Measurements from ENCODE around the gene SMIM20.

SMIM20 gene

DNA sequence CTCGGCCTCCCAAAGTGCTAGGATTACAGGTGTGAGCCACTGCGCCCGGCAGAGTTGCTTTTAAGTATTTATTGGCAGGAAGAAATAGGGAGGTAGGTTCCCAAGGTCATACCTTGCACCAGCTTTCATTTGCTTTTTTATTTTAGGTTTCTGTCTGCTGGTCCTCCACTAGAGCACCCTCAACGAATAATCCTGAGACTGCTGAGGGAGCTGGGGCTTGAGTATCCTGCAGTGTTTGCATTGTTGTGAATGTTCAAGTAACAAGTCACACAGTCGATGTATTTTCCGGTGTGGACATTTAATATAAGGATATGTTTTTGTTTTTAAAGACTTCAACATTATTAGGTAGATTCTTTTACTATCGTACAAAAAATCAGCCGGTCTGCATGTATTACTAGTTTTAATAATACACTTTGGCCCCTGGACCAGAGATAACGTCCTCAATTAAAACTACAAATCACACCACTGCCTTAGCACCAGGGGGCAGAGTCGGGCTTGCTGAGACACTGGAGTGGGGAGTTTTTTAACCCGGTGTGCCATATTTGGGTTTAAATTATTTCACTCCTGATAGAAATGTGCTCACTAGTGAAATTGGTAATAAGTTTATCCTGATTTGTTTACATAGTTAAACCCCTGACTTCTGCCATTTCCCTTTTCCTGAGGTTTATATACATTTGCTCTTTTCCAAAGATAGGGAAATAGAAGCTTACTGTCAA lies 11.6 kb downstream of the SMIM20 start:
- DNase-seq (ENCODE audit: low spot score) = no peak
- FAIRE-seq = no peak

DNA sequence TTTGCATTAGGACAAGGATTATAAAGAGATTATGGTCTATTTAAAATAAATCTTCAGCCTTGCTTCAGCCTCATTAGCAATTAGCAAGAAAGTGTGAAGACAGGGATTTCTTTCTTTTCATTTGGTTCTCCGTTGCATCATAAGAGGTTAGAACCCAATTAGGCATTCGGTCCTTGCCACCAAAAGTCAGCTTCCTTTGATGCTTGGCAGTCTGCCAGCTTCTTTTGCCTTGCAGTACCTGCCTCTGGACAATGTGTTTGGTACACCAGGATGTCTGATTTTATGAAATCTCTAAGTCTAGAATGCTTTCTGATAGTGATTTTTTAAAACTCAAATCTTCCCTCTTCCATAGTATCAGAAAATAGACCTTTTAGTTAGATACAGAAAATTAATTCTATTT lies 12.4 kb downstream of the SMIM20 start:
- FAIRE-seq (no peak), DNase-seq (ENCODE audit: low spot score) (no peak)

GRCh38 chr4:25927361-25928195 lies 13.6 kb downstream of the SMIM20 start:
- DNase-seq (ENCODE audit: low spot score) (no peak), FAIRE-seq (no peak)

DNA sequence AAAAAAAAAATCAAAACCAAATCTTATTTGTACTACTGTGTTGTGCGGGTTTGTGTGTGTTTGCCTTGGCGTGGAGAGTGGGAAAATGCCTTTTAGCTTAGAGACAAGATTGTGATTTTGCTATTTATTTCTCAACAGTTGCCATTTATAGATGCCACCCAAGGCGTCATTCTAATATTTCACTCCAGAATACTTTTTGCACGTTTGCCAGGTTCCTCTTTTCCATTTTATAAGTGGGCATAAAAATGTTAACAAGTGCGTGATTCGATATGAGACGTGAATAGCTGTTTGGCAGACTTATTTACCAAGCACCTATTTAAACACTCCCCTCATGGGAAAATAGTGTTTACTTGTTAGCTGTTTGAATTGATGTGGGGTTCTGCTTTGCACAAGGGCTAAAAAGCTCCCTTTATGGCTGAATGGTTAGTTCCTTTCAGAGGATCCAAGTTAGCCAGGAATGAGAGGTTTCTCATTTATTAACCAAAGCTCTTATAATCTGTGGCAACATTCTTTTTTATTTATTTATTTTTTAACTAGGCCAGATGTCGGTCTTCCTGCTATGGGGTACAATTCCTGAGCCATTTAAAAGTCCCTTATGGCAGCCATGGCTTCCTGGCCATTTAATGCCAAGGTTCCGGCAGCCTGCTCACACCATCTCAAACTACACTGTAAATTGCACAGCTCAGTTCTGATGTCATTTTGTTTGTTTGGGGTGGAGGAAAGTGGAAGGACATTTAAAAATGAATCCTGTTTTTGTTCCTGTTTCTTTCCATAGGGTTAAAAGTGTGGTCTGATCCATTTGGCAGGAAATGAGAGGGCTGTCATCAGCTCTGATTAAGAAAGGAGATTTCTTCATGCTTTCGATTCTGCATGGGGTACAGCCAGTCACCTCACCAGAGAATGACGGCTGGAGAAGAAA lies 14.6 kb downstream of the SMIM20 start:
- no peak for FAIRE-seq
- no peak for DNase-seq (ENCODE audit: low spot score)

GRCh38 chr4:25929298-25929686 lies 15.3 kb downstream of the SMIM20 start:
- DNase-seq (ENCODE audit: low spot score) = no peak
- no peak for FAIRE-seq

GRCh38 chr4:25930731-25931354 lies 16.8 kb downstream of the SMIM20 start:
- FAIRE-seq = no peak
- DNase-seq (ENCODE audit: low spot score) = no peak

DNA sequence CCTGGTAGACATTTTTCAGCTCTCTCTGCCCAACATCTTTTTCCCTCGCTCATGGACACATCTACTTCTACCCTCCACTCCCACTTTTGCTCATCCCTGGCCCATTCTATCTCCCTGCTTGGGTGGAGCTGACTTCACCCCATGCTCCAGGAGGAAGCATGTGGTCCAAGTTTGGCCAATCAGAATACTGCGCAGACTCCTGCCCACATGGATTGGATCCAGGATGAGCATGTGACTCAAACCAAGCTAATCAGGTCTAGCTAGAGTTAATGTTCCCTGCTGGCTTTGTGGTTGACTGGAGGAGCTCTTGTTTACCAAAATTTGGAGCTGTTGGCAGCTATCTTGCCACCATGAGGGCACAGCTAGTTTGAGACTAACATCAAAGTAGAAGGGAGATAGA lies 22.7 kb downstream of the SMIM20 start:
- DNase-seq (ENCODE audit: low spot score) = no peak
- FAIRE-seq = no peak

DNA sequence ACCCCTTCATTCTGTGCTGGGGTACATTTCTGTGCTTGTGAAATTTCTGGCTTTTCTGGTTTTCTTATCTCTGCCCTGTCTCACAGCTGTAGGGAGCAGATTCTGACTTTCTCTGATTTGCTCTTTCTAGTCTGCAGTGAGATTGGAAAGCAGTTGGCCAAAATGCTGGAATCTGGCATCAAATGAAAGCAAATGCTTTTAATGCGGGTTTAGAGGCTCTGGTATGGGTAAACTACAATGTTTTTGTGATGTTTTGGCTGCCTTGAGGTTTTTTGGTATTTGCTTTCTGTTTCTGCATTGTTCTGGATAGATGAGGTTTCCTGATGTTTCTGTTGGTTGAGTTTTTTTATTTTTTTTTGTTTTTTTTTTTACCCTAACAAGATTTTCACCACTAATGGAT lies 23.8 kb downstream of the SMIM20 start:
- FAIRE-seq (no peak), DNase-seq (ENCODE audit: low spot score) (no peak)

- no peak for DNase-seq (ENCODE audit: low spot score)
- FAIRE-seq = no peak
Measured at GRCh38 chr4:25938366-25938765, 24.3 kb downstream of the SMIM20 start.

DNA sequence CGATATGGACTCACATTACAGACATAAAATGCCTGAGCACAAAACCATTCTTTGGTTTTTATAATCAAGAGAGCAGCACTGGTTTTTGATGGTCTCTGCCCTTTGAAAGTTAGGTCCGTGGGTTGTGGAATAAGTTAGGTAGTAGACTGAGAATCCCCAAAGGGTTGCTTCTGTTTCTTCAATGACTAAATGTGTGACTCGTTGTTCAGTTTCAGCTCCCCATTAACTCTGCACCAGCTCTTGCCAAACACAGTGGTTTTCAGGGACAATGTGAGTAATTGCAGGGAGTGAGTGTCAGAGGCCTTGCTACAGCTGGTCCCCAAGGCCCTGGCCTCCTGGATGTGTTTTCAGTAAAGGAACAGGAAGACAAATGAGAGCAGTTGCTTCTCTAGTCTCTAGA lies 24.8 kb downstream of the SMIM20 start:
- FAIRE-seq (no peak), DNase-seq (ENCODE audit: low spot score) (no peak)

DNA sequence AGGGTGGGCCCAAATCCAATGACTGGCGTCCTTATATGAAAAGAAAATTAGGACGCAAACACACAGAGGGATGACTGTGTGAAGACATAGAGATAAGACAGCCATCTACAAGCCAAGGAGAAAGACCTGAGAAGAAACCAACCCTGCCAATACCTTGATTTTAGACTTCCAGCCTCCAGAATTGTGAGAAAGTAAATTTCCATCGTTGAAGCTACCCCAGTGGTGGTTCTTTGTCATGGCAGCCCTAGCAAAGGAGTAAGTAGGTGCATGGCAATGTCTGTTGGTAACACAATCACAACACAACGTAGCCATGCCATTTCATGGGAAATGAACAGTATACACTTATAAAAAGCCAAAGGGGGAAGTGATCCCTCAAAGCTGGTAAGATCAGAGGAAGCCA lies 25.3 kb downstream of the SMIM20 start:
- FAIRE-seq (no peak), DNase-seq (ENCODE audit: low spot score) (no peak)

- DNase-seq (ENCODE audit: low spot score) (no peak), FAIRE-seq (no peak)
Measured at GRCh38 chr4:25941457-25942221, 27.6 kb downstream of the SMIM20 start.

GRCh38 chr4:25943312-25943711 lies 29.3 kb downstream of the SMIM20 start:
- no peak for DNase-seq (ENCODE audit: low spot score)

GRCh38 chr4:25943805-25944204 lies 29.8 kb downstream of the SMIM20 start:
- no peak for FAIRE-seq
- DNase-seq (ENCODE audit: low spot score) = no peak

More at GRCh38 chr4:25943312-25943711, 29.3 kb downstream of the SMIM20 start:
- no peak for FAIRE-seq

DNA sequence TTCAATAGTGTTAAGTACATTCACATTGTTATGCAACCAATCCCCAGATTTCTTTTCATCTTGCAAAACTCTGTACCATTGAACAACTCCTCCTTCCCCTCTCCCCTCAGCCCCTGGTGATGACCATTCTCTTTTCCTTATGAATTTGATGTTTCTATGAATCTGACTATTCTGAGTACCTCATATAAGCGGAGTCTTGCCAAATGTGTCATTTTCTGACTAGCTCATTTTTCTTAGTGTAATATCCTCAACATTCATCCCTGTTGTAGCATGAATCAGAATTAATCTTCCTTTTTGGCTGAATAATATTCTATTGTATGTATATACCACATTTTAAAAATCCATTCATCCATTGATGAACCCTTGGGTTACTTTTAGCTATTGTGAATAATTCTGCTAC lies 34.0 kb downstream of the SMIM20 start:
- DNase-seq (ENCODE audit: low spot score) (no peak), FAIRE-seq (no peak)

DNA sequence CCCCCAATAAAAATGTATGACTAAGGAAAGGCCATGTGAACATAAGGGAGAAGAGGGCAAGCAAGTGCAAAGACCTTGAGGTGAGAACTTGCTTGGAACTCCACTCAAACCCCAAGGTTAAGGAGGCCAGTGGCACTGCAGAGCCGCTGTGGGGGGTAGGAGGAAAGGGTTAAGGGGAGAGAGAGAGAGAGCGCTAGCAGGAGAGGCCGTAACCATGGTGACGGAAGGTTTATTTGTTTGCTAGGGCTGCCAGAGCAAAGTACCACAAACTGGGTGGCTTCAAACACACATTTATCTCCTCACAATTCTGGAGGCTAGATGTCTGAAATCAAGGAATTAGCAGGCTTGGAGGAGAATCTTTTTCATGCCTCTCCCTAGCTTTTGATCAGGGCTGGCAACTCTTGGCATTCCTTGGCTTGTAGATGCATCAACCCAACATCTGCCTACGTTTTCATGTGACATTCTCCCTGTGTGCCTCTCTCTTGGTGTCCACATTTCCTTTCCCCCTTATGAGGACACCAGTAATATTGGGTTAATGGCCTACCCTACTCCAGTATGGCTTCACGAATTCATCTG lies 35.2 kb downstream of the SMIM20 start:
- DNase-seq (ENCODE audit: low spot score) (no peak), FAIRE-seq (no peak)

GRCh38 chr4:25949994-25950393 lies 36.0 kb downstream of the SMIM20 start:
- DNase-seq (ENCODE audit: low spot score) (no peak), FAIRE-seq (no peak)

- DNase-seq (ENCODE audit: low spot score) (no peak), FAIRE-seq (no peak)
Measured at GRCh38 chr4:25950461-25951389, 36.7 kb downstream of the SMIM20 start.

GRCh38 chr4:25951390-25951952 lies 37.5 kb downstream of the SMIM20 start:
- FAIRE-seq = no peak
- DNase-seq (ENCODE audit: low spot score) = no peak

Measured in RCC 7860 (cell line).